GM10248 (cell line): ENCODE results near the gene CPNE8.

Source experiments
- CTCF ChIA-PET: fragments of 300-600 bp; sonication (Branson Sonifier 250); formaldehyde crosslinking; extraction: SDS; loops from one replicate; lab custom pipeline; 2021; ENCODE audit warnings: antibody characterized with exemption; lab: Yijun Ruan, JAX
- POLR2A ChIA-PET: fragments of 350-650 bp; sonication (Branson Sonifier 250); formaldehyde crosslinking; extraction: SDS; loops from one replicate; lab custom pipeline; 2020; ENCODE audit warnings: antibody characterized with exemption; lab: Yijun Ruan, JAX
- DNase-seq: peaks from one replicate; pipeline ENCODE4 v3.0.0; 2012; ENCODE audit errors: extremely low spot score
- TF ChIP-seq, protein P1 (sequence below): IDR thresholded peaks from 2 replicates; pipeline ENCODE4 v1.5.1; 2012; ENCODE audit warnings: mild to moderate bottlenecking, low read depth; ENCODE audit errors: extremely low read depth, missing control alignments, control extremely low read depth

Gene CPNE8

DNA sequence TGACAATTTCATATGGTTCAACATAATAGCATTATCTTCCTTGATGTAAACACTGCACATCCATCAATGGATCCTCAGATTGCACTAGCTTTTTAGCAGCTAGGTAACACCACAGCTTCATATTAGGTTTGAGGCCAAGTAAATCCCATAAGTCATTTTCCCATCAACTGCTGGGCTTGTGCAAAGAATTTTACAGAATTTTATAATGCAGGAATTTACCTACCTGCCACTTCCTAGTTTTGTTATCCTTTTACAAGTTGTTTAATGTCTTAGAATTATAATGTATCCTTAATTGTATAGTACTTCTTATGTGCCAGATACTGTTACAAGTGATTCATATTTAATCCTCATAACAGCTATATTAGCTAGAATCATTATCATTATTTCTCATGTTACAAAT, 36.4 kb downstream of the CPNE8 start:
- TF ChIP-seq, protein P1, sequence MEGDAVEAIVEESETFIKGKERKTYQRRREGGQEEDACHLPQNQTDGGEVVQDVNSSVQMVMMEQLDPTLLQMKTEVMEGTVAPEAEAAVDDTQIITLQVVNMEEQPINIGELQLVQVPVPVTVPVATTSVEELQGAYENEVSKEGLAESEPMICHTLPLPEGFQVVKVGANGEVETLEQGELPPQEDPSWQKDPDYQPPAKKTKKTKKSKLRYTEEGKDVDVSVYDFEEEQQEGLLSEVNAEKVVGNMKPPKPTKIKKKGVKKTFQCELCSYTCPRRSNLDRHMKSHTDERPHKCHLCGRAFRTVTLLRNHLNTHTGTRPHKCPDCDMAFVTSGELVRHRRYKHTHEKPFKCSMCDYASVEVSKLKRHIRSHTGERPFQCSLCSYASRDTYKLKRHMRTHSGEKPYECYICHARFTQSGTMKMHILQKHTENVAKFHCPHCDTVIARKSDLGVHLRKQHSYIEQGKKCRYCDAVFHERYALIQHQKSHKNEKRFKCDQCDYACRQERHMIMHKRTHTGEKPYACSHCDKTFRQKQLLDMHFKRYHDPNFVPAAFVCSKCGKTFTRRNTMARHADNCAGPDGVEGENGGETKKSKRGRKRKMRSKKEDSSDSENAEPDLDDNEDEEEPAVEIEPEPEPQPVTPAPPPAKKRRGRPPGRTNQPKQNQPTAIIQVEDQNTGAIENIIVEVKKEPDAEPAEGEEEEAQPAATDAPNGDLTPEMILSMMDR = no peak
- no peak for DNase-seq
- CTCF ChIA-PET = no interaction called here
- POLR2A ChIA-PET = no interaction called here

DNA sequence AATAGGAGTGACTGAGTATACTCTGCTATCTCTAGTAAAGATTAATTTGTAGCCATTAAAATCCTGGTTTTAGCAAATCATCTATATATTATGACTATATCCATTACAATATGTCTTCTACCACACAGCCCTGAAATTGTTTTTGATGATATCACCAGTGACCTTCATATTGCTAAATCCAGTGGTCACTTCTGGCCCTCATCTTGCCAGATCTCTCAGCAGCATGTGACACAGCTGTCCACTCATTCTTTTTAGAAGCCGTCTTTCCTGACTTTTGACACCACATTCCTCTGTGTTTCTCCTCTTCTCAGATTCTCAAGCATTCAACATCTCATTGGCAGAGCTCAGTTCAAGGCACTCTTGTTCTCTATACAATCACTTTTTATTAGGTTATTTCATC, 54.9 kb downstream of the CPNE8 start:
- ChIA-PET CTCF (no interaction called here), POLR2A (no interaction called here)
- TF ChIP-seq, protein P1 = no peak
- no peak for DNase-seq

DNA sequence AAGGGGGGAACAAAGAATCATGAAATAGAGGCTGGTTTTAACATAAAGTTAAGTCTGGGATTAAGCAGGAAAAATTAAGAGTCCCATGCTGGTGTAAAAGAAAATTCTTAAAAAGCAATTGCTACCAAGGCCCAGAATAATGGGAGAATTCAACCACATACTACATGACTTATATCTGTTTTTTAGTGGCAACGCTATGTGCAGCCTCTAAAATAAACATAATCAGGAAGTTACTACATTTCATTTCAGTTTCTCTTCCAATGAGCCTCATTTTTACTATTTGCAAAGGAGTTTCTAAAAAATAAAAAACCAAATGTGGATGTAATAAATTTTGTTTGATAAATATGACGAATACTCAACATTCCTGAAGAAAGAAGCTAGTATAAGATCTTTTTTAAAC, 58.1 kb downstream of the CPNE8 start:
- no peak for DNase-seq
- ChIA-PET POLR2A (no interaction called here), CTCF (interaction anchor here (1.1 kb wide), 1 partner anchor 16 kb away, joined by 3 read pairs; no protein-coding TSS in a partner anchor)
- TF ChIP-seq, protein P1 = no peak

DNA sequence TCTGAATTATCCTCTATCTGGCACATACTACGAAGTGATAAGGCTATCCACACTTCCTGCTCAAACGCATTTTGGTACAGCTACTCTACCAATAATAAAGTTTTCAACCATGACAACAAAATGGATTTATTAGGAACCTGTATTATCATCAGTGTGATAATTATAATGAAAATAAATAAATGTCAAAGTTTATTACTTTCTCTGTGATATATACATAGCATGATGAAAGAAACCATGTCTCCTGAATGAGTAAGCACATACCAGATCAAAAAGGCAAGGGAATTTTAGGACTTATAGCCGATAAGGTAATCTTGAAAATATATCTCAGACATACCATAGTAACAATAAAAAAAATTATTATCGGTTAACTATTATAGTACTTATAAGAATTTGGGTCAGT, 61.1 kb downstream of the CPNE8 start:
- TF ChIP-seq, protein P1 = no peak
- DNase-seq = no peak
- CTCF ChIA-PET = interaction anchor here (1.1 to 1.5 kb wide), 4 partner anchors 29 to 69 kb away, joined by 3 to 4 read pairs (median 3); no protein-coding TSS in a partner anchor
- POLR2A ChIA-PET = no interaction called here

DNA sequence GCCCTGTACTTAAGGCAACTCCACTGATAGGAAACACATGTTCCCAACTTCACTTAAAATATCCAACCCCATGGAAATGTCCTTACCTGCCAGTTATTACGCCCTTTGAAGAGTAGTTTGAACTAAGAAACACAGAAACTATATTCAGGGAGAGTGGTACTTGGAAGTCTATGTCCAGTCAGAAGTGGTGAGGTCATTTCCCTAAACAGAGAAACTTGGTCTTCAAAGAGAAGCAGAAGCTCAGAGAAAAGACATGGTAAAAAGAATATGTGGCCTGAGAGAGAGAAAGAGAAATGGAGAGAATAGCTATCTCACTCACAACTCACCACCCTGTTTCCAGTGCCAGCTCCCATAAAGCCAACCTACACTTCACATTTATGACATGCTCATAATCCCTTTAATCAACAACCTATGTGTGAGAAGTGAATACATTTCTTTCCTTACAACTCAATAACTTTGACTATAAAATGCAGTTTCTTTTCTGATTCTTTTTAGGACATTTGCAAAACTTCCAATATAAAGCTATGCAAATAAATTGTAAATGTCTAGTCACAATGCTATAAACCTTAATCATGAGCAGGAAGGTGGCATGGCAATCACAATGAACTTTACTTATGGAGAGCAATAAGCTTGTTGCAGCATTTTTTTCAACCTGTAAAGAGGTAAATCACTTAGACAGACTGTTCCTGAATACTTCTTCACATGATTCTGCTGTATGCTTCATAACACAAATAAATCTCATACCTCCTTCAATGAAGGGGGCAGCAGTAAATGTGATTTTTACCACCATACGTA, 67.1 kb downstream of the CPNE8 start:
- POLR2A ChIA-PET = no interaction called here
- TF ChIP-seq, protein P1 = no peak
- DNase-seq = no peak
- CTCF ChIA-PET = interaction anchor here (0.7 to 1.5 kb wide), 8 partner anchors 9 to 67 kb away, joined by 3 to 4 read pairs (median 3); partner anchors contain the start of gene CPNE8

DNA sequence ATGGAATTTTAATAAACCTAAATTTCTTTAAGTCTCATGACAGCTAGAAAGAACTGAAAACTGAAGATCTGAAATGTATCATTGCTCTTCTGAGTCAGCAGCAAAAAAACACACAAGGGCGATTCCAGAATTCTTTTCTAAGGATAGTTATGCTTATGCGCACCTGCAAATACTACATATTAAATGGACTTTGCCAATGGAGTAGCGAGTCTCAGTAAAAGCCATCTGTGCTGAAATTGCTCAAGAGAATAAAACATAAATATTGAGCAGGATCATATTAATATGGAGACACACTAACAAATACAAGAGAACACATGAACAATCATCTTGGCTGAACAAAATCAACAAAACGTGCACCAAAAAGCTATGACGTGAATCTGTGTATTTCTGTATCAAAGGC, 73.7 kb downstream of the CPNE8 start:
- TF ChIP-seq, protein P1 = no peak
- CTCF ChIA-PET = interaction anchor here (1.2 to 1.4 kb wide), 5 partner anchors 10 to 124 kb away, joined by 3 to 5 read pairs (median 3); no protein-coding TSS in a partner anchor
- POLR2A ChIA-PET = interaction anchor here (0.7 kb wide), 1 partner anchor 73 kb away, joined by 3 read pairs; the partner anchor contains the start of gene CPNE8
- no peak for DNase-seq
